NCI-H526 (cell line): Measurements from ENCODE around the gene MIOS.

Experiments
- DNase-seq, 2 experiments: peaks; one replicate each; lab custom pipeline; 2025; lab: John Stamatoyannopoulos, UW

The MIOS gene

DNA sequence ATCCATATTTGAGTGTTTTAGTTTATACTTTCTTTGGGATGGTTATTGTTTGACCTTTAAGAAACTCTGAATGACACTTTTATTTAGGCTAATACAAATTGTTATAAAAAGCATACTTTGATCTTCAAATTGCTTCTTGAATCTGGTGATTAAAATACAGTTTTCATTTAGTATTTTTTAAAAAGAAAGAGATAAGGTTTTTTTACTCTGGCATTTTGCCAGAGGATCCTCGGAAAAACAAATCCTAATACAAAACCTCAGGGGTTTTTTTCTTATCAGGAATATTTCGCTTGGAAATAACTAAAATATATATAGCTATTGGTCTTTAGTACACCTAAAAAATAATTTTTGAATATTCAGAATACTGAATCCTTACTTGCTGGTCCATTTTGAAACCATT lies 17.0 kb downstream of the MIOS start:
- no peak for DNase-seq

DNA sequence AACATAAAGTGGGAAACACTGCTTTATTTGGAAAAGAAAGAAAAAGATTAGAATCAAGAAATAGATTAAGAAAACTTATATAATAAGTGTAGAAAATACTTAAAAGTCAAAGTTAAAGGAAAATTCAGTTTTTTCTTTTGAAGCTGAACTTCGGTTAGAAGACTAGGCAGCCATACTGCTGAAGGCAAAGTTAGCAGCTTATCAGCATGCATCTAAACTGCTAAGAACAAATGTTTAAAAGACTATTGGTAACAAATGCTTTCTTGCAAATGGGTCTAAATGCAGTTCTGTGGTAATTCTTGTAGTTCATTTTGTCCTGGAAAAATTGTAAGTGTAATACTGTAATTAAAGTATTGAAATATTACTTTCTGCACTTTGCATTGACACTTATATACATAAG lies 18.0 kb downstream of the MIOS start:
- no peak for DNase-seq

DNA sequence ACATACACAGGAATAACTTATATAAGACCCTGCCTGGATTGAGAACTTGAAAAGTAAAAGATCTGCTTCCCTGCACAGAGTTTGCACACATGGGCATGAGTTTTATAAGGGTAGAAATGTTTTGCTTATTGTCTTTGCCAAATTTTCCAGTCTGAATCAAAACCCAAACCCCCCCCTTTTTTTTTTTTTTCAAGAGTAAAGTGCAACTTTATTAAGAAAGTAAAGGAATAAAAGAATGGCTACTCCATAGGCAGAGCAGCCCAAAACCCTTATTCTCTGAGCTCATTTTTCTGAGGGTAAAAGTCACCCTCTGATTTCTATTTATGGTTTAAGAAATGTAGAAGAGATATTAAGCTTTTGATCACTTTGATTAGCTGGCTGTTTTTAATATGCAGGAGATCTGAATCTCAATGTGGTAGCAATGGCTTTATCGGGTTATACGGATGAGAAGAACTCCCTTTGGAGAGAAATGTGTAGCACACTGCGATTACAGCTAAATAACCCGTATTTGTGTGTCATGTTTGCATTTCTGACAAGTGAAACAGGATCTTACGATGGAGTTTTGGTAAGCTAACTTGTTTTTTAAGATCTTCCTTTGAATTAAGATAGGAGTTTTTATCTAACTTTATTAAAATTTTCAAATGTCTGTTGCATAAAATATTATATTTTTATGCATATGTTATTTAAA lies 18.7 kb downstream of the MIOS start:
- no peak for DNase-seq

DNA sequence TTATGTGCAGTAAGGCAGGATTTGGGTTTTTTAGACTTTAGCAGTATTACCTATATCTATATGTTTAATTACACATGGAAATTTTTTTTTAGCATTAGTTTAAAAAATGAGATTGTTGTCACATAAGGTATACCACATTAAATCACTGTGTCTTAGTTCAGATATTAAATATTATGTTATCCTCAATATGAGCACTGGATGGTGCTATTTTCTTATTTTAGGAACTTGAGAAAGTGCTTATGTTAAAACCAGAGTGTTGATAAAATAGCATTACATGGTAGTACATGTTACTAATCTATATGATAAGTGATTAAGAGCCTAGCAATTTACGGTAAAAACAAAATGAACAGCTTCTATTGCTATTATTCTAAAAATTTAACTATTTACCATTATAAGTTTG lies 28.8 kb downstream of the MIOS start:
- peak in 1 of 2 experiments; percentile 63 for DNase-seq

DNA sequence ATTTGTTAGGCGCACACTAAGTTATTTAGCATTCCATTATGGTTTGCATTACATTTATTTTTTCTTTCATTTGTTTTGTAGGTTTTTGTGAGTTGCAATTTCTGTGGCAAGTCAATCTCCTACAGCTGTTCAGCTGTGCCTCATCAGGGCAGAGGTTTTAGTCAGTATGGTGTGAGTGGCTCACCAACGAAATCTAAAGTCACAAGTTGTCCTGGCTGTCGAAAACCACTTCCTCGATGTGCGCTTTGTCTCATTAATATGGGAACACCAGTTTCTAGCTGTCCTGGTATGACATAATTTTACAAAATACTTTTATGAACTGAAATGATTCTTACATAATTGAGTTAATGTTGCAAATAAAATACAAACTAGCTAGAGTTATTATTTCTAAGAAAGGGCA lies 29.5 kb downstream of the MIOS start:
- DNase-seq, result no peak

DNA sequence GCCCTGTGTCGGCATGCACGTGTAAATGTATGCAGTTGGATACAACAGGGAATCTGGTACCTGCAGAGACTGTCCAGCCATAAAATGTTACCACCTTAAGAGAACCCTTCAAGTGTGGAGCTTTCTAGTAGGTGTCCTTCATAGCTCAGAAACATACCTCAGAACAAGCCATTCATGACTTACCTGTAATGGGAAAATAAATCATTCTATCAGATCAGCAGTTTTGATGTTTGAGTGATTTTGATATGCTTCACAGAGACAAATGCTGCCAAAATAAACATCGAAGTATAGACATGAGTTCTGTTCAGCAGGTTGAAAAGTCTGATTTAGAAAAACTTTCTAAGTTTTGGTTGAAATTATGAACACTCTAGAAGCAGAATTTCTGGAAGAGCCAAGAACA lies 40.3 kb downstream of the MIOS start:
- no peak for DNase-seq

DNA sequence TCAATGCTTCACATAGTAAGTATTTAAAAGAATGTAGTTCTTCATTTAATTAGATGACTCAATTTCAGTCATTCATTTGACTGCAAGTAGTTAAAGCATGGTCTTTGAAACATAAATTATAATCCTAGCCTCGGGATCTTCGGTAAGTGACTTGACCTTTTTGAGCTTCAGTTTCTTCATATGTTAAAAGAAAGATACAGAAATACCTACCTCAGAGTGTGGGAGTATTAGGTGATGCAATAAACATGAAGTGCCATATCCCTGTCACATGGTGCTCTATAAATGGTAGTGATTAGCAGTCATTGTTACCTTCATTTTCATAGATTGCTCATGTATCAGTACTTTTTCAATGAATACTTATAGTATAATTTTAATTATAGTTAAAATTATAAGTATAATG lies 42.6 kb downstream of the MIOS start:
- no peak for DNase-seq

DNA sequence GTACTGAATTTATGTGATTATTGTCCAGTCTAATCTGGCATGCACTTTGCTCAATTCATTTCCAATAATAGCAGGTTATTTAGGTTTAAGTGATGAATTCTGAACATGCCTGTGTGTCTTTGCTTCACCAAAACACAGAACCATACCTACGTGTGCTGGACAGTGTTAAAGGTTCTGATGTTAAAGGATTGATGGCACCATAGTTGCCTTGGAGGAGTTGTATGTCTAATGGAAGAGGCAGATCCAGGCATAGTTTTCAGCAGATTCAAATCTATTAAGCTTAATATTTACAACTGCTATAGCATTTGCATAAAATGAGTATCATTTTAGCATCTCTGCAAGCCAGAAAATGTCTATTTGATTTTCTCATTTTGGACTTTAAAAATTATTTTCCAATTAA lies 45.8 kb downstream of the MIOS start:
- DNase-seq, result no peak

DNA sequence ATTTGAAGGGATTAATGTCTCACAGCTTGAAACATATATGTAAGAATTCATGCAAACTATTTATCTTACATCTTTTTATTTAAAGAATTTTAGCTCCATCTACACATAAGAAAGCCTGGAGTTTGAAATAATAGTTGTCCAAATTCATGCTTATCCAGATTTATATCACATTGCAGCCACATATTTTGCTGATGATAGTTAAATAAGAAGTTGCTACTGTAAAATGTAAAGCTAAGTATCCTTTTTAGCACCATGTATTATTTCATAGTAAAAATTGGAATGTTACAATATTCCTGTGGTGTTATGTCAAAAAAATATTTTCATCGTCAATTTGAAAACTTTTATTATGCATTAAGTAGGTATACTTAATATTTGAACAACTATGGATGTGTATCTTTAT lies 46.5 kb downstream of the MIOS start:
- DNase-seq, result no peak

DNA sequence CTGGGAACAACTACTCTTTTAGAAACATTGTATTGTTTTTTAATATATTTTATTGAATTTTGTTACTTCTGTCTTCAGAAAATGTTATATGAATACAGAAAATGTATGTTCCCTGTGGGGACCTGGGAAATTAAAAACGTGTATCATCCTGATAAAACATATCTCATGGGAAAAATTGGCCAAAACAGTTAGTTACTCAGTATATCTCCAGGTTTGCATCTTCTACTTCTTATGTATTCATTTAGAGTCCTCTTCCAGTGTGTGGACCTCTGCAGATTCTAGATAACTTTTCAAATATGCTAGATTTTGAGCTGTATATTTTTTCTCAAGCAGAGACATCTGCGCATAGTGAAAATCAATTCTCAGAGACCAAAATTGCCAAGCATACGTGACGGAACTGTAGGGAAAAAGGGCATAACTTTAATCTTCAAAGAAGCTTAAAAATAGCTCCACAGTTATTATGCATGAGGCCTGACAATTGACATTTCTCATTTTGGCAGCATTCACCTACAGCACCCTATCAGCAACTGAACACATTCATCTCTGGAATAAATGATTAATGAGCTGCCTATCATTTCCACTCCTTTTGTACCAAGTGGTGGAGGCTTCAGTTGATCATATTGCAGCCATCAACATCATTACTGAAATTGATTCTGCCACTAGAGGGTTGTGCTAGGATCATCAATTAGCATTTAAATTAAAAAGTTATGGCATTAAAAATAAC lies 47.5 kb downstream of the MIOS start:
- no peak for DNase-seq

DNA sequence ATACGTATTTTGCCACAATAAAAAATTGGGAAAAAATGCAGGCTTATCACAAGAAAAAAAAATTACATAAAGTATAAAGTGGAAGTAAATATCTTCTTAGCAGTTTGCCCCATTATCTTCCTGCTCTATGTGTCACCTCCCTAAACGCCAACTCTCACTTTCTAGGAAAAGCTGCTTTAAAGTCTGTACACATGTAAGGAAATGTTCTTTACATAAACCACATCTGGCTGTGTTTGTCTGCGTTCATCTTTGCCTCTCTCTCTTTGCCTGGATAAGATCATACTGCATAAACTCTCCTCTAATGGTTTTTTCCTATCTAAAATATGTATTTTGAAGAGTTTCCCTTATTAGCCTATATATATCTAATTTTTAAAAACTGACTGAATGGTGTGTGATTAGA lies 50.9 kb downstream of the MIOS start:
- DNase-seq, result no peak

DNA sequence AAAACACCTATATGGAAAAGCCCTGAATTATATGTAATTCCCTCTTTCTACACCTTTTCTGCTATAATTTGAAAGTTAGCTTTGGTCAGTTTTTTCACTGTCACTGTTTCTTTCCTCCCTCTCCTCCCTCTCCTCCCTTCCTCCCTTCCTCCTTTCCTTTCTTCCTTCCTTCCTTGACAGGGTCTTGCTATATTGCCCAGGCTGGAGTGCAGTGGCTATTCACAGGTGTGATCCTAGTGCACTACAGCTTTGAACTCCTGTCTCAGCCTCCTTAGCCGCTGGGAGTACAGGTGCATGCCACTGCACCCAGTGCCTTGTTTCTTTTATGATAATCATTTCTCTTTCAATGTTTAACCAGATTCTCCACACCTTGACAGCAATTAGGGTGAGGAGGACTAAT lies 51.7 kb downstream of the MIOS start:
- no peak for DNase-seq

DNA sequence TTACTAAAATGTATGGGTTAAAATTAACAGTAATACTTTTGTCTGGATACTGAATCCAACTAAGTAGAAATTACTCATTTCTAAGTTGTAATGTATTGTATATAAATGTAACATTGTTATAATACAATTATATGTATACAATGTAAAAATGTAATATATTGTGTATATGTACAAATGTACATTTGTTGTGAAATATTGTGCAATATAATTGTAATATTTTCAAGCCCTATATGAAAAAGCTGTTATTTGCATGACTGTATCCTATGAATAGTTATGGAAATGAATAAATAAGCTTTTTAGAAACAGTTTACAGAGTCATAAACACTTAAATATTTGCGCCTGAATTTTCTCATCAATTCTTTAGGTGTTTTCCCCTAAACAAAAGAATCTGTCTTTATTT lies 53.6 kb downstream of the MIOS start:
- no peak for DNase-seq

DNA sequence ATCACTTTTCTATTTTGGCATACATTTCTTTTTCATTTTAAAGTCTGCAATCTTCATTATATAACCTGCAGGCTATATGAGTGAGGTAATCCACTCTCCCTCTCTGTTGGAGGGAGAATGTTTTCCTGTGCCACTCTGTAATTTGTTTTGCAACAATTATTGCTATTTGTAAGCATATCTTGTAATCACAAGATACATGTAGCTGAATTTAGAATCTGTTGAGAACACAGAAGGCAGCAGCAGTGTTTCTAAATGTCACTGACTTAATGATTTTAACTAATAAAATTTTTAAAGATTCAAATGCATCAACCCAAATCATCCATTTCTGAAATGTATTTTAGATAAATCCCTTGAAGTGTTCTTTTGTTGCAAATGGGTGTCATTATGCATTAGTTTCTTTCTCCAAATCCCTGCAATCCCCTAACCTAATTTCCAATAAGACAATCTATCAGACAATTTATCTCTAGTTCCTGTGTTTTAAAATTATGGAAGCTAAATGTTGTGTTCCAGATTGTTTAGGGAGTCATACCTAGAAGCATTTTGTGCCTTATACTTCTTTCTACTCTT lies 54.0 kb downstream of the MIOS start:
- DNase-seq, result no peak

DNA sequence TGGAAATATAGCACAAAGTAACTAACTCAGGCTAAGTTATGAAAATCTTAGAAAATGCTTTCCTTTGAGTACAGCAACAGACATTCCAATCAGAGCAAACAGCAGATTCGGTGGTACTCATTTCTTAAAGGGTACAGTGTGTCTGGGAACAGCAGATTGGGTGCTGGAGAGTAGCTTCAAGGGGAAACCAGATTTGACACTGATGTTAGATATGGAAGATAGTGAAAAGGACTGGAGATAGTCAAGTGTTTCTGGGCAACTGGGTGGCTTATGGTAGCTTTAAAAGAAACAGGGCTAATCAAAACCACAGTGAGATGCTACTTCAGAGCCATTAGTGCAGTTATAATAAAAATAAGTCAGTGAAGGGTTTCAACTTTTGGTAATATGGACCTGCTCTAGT lies 61.8 kb downstream of the MIOS start:
- no peak for DNase-seq

DNA sequence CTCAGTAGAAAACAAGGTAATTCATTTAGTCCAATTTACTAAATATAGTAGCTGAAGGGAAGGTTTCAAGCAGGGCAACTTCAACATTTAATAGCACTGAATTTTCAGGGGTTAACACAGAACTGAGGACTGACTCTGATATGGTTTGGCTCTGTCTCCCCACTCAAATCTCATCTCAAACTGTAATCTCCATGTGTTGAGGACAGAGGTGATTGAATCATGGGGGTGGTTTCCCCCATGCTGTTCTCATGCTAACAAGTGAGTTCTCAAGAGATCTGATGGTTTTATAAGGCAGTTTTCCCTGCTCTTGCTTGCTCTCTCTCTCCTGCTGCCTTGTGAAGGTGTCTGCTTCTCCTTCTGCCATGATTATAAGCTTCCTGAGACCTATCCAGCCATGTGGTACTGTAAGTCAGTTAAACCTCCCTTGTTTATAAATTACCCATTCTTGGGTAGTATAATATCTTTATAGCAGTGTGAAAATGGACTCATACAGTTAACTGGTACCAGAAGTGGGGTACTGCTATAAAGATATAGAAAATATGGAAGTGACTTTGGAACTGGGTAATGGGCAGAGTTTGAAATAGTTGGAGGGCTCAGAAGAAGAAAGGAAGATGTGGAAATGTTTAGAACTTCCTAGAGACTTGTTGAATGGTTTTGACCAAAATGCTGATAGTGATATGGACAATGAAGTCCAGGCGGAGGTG lies 64.1 kb downstream of the MIOS start:
- DNase-seq, result no peak

DNA sequence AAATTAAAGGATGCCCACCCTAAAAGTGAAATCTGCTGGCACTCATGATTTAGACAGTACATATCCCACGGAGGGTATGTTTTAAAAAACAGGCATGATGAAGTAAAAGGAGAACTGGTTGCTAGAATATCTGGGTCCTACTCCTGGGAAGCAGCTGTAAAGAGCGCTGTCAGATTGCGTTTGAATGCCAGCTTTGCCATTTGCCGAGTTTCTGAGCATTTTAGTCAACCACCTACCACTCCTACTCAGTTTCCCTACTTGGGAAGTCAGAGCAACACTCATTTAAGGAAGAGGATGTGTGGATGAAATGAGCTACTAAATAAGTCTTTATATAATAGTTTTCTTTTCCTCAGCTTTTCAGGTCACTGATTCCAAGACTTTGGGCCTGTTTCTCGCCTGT lies 72.7 kb downstream of the MIOS start:
- no peak for DNase-seq

DNA sequence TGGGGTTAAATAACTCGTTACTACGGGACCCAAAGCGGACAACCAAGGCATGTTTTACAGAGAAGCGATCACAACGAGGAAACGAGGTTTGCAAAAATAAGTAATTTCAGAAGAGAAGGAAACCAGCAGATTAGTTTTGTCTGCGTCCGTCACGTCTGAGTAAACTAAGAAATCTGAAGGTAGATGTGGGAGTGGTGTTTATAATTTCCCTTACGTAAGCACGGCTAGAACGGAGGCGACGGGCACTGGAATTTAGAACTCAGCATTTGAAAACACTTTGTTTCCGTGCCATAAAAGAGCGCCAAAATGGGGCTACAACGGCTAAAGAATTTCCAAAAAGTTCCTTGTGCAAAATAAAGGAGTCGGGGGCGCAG lies 73.2 kb downstream of the MIOS start:
- DNase-seq, result peak in 1 of 2 experiments; percentile 53

DNA sequence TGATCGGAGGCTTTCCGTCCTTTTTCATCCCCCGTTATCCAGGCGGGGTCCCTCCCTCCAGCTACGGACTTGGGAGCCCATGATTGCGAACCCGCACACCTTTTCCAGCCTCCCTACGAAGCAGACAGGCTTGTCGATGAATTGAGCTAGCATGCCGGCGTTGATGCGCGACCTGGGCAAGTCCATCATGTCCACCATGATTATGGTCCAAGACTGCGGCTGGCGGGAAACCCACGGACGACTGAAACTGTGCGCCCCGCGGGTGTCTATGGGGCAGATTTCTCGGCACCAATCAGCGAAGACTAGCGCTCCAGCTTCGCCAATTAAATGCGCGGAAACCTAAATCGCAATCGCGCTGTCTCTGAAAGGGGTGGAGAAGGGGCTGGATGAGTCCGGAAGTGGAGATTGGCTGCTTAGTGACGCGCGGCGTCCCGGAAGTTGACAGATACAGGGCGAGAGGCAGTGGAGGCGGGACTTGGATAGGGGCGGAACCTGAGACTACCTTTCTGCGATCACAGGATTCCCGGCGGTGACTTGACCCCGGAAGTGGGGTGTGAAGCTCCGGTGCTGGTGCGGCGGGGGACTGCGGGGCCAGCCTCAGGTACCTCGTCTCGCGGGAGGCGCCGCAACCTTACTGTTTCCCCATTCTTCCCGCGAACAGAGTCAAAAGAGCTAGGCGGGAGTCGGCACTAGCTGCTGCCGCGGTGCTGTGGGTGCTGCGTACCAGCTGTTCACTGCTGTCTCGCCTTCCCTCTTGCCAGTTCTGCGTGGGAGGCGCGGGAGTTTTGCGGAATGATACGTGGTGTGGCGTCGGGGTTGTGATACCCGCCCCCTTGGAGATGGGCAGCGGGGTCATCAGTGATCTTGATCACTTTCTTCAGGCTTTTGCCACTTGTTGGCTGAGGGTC lies 73.8 kb downstream of the MIOS start, which contains the start of gene UMAD1:
UMAD1 (plus strand) TSS at position 532 of the 908 bp plus-strand sequence. CDS start 32,620 bp downstream, outside the sequence.
- peak; percentile 99 for DNase-seq

DNA sequence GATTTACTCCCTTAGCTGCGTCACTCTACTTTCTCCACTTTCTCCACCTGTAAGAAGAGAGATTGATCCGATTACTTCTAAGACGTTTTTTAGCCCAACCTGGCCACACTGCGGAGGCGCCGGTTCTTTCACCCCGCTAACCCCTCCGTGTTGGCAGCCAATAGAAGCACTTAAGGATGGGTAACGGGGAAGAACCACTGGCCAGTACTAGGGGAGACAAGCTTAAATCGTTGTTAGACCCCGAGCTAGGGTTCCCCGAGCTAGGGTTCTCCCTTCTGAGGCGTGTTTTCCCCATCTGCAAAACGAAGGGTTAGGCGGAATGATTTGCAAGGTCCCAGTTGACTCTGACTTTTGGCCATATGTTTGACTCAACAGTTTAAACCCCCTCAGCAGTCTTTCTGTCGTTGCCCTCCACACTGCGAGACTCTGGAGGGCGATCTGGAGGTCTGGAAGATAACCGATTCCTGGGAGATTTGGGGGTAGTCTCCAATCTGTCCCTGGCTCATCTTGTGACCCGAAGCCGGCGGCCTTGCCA lies 74.5 kb downstream of the MIOS start:
- peak in 1 of 2 experiments; percentile 56 for DNase-seq

DNA sequence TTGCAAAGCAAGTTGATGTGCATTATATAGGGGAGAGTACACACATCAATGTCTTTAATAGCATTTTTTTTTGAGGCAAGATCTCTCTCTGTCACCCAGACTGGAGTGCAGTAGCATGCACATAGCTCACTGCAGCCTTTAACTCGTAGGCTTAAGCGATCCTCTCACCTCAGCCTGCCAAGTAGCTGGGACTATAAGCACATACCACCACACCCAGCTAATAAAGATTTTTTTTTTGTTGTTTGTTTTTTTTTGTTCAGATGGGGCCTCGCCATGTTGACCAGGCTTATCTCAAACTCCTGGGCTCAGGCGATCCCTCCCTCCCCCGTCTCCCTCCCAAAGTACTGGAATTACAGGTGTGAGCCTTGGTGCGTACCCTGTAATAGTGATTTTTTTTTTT lies 75.4 kb downstream of the MIOS start:
- no peak for DNase-seq
